Thyroid gland (tissue), 4 donors: Measurements from ENCODE around the gene TPRG1.

Experiments
- CTCF ChIP-seq, 6 experiments: fragments of 200-600 bp in 3 of 6; fragments of 450-650 bp in 3 of 6; sonication (generic) in 3 of 6; IDR thresholded peaks; one replicate each; pipeline ENCODE4 v1.5.1; 2016 to 2019; ENCODE audit warnings: antibody characterized with exemption in 6 of 6, mild to moderate bottlenecking in 2 of 6, inconsistent platforms in 1 of 6, moderate library complexity in 1 of 6
- POLR2A ChIP-seq, 2 donors: fragments of 450-650 bp; IDR thresholded peaks; one replicate each; pipeline ENCODE4 v1.6.1; 2017; ENCODE audit warnings: antibody characterized with exemption in 2 of 2, mild to moderate bottlenecking in 2 of 2, moderate library complexity in 1 of 2

- TF ChIP-seq CTCF (IDR thresholded peaks at IDR 0.05) (no peak), POLR2A (IDR thresholded peaks at IDR 0.05) (no peak)
These were observed 16.7 kb downstream of the TPRG1 start for GRCh38 chr3:189188466-189188865.
